ENCODE data around the gene ATR.

The ATR gene

DNA sequence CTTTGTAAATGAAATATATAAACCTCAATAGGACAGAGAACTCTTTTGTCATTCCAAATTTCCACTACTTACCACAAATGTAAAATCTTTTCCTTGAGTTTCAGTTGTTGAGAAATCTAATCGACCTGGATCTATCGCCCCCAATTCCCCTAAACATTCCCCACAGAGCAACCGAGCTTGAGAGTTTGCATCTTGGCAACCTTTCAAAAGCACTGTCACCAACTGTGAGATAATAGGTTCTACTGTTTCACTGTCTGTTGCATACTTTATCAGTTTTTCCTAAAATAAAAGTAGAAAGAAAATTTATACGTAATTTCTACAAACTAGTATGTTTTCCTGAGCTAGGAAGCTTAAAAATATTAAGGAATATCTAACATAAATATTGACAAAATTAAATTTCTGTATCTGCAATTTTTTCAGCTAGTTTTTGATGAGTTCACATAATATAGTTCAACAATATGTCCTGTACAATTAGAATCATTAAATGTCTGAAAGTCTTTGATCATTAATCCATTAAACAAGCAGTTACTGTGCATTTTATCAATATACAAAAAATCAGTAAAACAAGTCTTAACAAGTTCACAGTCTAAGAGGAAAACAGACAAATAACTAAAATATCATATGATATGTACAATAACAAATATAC, 54.5 kb downstream of the ATR start:
- Histone ChIP-seq H3K14ac (ENCODE audit: low read length) (no peak overlapping the region), H4K12ac (ENCODE audit: low read depth, low read length) (no peak overlapping the region), H3K4me1 (ENCODE audit: control insufficient read depth in 1 of 2, insufficient read depth in 2 of 2, low read length in 2 of 2) (no peaks in the 10 kb centered on the region), H2BK120ac (ENCODE audit: insufficient read depth, low read length, poor library complexity) (no peak overlapping the region), H4K91ac (ENCODE audit: low read depth, low read length) (no peak overlapping the region), H3K79me2 (ENCODE audit: control insufficient read depth, insufficient read depth, low read length, poor library complexity) (no peaks in the 10 kb centered on the region), H3K18ac (ENCODE audit: low read length) (no peak overlapping the region), H2BK5ac (ENCODE audit: low read depth, low read length, poor library complexity) (no peak overlapping the region), H3K4ac (ENCODE audit: low read depth, low read length) (no peak overlapping the region), H3K4me3 (ENCODE audit: low read depth, low read length) (no peak overlapping the region), H3K36me3 (ENCODE audit: control insufficient read depth in 1 of 2, insufficient read depth in 2 of 2, low read length in 2 of 2) (peaks cover 0 to 1% of the 10 kb centered on the region in 2 experiments), H2BK12ac (ENCODE audit: low read length) (no peak overlapping the region), H3K27me3 (ENCODE audit: insufficient read depth, low read length) (no peaks in the 10 kb centered on the region), H3K9ac (ENCODE audit: low read length) (no peak overlapping the region), H3K9me3 (ENCODE audit: insufficient read depth, low read depth, low read length) (no peaks in the 10 kb centered on the region), H3K27ac (ENCODE audit: low read depth, low read length) (no peak overlapping the region), H2AK5ac (ENCODE audit: low read length) (no peak overlapping the region), H3K79me1 (ENCODE audit: low read length) (no peaks in the 10 kb centered on the region), H4K8ac (ENCODE audit: low read depth, low read length) (no peak overlapping the region), H3K23ac (ENCODE audit: low read length) (no peak overlapping the region), H2AFZ (ENCODE audit: insufficient read depth, low read length, poor library complexity) (no peak overlapping the region), H3K4me2 (ENCODE audit: low read length) (no peak overlapping the region)
- no peak for DNase-seq
- WGBS (ENCODE audit: extremely low coverage, insufficient coverage, insufficient read length), result no CpG with 5 or more reads among the region's 4 CpGs

DNA sequence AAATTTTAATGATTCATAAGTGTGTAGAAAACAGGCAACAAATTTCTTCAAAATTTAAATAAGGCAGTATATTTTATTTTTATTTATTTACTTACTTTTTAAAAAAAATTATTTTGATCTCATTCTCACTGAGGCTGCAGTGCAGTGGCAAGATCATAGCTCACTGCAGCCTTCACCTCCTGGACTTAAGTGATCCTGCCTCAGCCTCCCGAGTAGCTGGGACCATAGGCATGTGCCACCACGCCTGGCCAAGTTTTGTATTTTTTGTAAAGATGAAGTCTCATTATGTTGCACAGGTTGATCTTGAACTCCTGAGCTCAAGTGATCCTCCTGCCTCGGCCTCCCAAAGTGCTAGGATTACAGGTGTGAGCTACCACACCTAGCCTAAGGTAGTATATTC, 69.5 kb downstream of the ATR start:
- WGBS (ENCODE audit: extremely low coverage, insufficient coverage, insufficient read length), result no CpG with 5 or more reads among the region's 3 CpGs
- H3K9ac ChIP-seq (ENCODE audit: low read length), result no peak overlapping the region
- H3K36me3 ChIP-seq (ENCODE audit: control insufficient read depth in 1 of 2, insufficient read depth in 2 of 2, low read length in 2 of 2), result peaks cover under 1 to 1% of the 10 kb centered on the region in 2 experiments

DNA sequence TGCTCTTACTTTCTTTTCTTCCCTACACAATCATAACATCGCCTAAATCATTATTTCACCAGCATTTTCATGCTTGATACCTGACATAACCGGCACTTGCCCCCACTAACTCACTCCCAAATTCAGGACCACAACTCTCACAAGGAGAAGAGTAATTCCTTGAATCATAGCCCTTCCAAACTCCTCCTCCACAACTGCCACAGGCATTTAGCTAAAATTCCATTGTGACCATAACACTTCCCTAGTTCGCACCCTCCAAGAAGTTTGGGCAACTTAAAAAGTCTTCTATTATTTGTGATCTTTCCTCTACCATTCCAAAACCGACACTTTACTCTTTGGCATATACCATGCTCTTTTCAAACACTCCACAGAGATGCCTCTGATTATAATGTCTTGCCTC, 71.3 kb downstream of the ATR start:
- 100% methylated on average over 1 of the region's 4 CpGs for WGBS (ENCODE audit: extremely low coverage, insufficient coverage, insufficient read length)
- Histone ChIP-seq H2BK12ac (ENCODE audit: low read length) (no peak overlapping the region), H4K12ac (ENCODE audit: low read depth, low read length) (no peak overlapping the region), H2BK5ac (ENCODE audit: low read depth, low read length, poor library complexity) (no peak overlapping the region), H3K4me3 (ENCODE audit: low read depth, low read length) (no peak overlapping the region), H3K79me2 (ENCODE audit: control insufficient read depth, insufficient read depth, low read length, poor library complexity) (no peaks in the 10 kb centered on the region), H3K4me1 (ENCODE audit: control insufficient read depth in 1 of 2, insufficient read depth in 2 of 2, low read length in 2 of 2) (no peaks in the 10 kb centered on the region), H3K23ac (ENCODE audit: low read length) (no peak overlapping the region), H3K27me3 (ENCODE audit: insufficient read depth, low read length) (no peaks in the 10 kb centered on the region), H3K9me3 (ENCODE audit: insufficient read depth, low read depth, low read length) (no peaks in the 10 kb centered on the region), H3K18ac (ENCODE audit: low read length) (no peak overlapping the region), H2BK120ac (ENCODE audit: insufficient read depth, low read length, poor library complexity) (no peak overlapping the region), H3K14ac (ENCODE audit: low read length) (no peak overlapping the region), H3K79me1 (ENCODE audit: low read length) (no peaks in the 10 kb centered on the region), H4K8ac (ENCODE audit: low read depth, low read length) (no peak overlapping the region), H2AFZ (ENCODE audit: insufficient read depth, low read length, poor library complexity) (no peak overlapping the region), H3K4me2 (ENCODE audit: low read length) (no peak overlapping the region), H4K91ac (ENCODE audit: low read depth, low read length) (no peak overlapping the region), H3K9ac (ENCODE audit: low read length) (no peak overlapping the region), H2AK5ac (ENCODE audit: low read length) (no peak overlapping the region), H3K36me3 (ENCODE audit: control insufficient read depth in 1 of 2, insufficient read depth in 2 of 2, low read length in 2 of 2) (peaks cover 0 to 1% of the 10 kb centered on the region in 2 experiments), H3K4ac (ENCODE audit: low read depth, low read length) (no peak overlapping the region), H3K27ac (ENCODE audit: low read depth, low read length) (no peak overlapping the region)
- DNase-seq, result no peak

More for the DNA sequence above, 69.5 kb downstream of the ATR start:
- no peaks in the 10 kb centered on the region for H3K4me1 ChIP-seq (ENCODE audit: control insufficient read depth in 1 of 2, insufficient read depth in 2 of 2, low read length in 2 of 2)
- no peaks in the 10 kb centered on the region for H3K79me2 ChIP-seq (ENCODE audit: control insufficient read depth, insufficient read depth, low read length, poor library complexity)
- no peak overlapping the region for H3K23ac ChIP-seq (ENCODE audit: low read length)
- H4K12ac ChIP-seq (ENCODE audit: low read depth, low read length), result no peak overlapping the region
- no peaks in the 10 kb centered on the region for H3K79me1 ChIP-seq (ENCODE audit: low read length)
- no peak overlapping the region for H3K4me3 ChIP-seq (ENCODE audit: low read depth, low read length)
- H3K27ac ChIP-seq (ENCODE audit: low read depth, low read length), result no peak overlapping the region
- no peak overlapping the region for H2BK120ac ChIP-seq (ENCODE audit: insufficient read depth, low read length, poor library complexity)
- H3K4ac ChIP-seq (ENCODE audit: low read depth, low read length), result no peak overlapping the region
- H2AFZ ChIP-seq (ENCODE audit: insufficient read depth, low read length, poor library complexity), result no peak overlapping the region
- H3K27me3 ChIP-seq (ENCODE audit: insufficient read depth, low read length), result no peaks in the 10 kb centered on the region
- no peak overlapping the region for H3K18ac ChIP-seq (ENCODE audit: low read length)
- H2AK5ac ChIP-seq (ENCODE audit: low read length), result no peak overlapping the region
- no peak overlapping the region for H4K91ac ChIP-seq (ENCODE audit: low read depth, low read length)
- no peak overlapping the region for H3K14ac ChIP-seq (ENCODE audit: low read length)
- DNase-seq, result no peak
- no peak overlapping the region for H2BK12ac ChIP-seq (ENCODE audit: low read length)
- H3K9me3 ChIP-seq (ENCODE audit: insufficient read depth, low read depth, low read length), result no peaks in the 10 kb centered on the region
- H2BK5ac ChIP-seq (ENCODE audit: low read depth, low read length, poor library complexity), result no peak overlapping the region
- no peak overlapping the region for H3K4me2 ChIP-seq (ENCODE audit: low read length)
- no peak overlapping the region for H4K8ac ChIP-seq (ENCODE audit: low read depth, low read length)

DNA sequence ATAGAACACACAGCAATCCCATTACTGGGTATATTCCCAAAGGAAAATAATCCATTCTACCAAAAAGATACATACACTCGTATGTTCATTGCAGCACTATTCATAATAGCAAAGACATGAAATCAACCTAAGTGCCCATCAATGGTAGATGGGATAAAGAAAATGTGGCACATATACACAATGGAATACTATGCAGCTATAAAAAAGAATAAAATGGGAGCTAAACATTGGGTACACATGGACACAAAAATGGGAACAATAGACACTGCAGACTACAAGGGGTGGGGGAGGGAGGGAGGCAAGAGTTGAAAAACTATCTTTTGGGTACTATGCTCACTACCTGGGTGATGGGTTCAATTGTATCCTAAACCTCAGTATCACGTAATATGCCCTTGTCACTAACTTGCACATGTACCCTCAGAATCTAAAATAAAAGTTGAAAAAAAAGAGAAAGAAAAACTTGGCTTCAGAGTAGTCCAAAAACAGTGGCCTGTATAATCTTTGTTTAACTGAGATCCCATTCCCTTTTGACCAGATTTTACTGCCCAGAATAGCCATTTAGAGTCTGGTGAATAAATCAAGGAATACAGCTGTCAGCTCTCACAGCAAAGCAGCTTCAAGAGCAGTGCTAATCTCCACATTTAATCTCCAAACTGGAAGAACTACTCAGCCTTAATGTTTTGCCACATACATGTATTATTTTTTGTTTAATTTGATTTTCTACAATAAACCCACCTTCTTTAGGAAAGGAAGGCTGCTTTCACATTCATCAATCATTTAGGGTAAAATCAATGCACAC, 76.1 kb downstream of the ATR start:
- Histone ChIP-seq H2AK5ac (ENCODE audit: low read length) (no peak overlapping the region), H2BK12ac (ENCODE audit: low read length) (no peak overlapping the region), H3K14ac (ENCODE audit: low read length) (no peak overlapping the region), H2BK5ac (ENCODE audit: low read depth, low read length, poor library complexity) (no peak overlapping the region), H3K18ac (ENCODE audit: low read length) (no peak overlapping the region), H3K36me3 (ENCODE audit: control insufficient read depth in 1 of 2, insufficient read depth in 2 of 2, low read length in 2 of 2) (no peaks in the 10 kb centered on the region), H3K4me2 (ENCODE audit: low read length) (no peak overlapping the region), H3K9me3 (ENCODE audit: insufficient read depth, low read depth, low read length) (no peaks in the 10 kb centered on the region), H3K4me3 (ENCODE audit: low read depth, low read length) (no peak overlapping the region), H3K79me2 (ENCODE audit: control insufficient read depth, insufficient read depth, low read length, poor library complexity) (no peaks in the 10 kb centered on the region), H3K4me1 (ENCODE audit: control insufficient read depth in 1 of 2, insufficient read depth in 2 of 2, low read length in 2 of 2) (no peaks in the 10 kb centered on the region), H4K91ac (ENCODE audit: low read depth, low read length) (no peak overlapping the region), H3K23ac (ENCODE audit: low read length) (no peak overlapping the region), H3K79me1 (ENCODE audit: low read length) (no peaks in the 10 kb centered on the region), H3K4ac (ENCODE audit: low read depth, low read length) (no peak overlapping the region), H3K27me3 (ENCODE audit: insufficient read depth, low read length) (no peaks in the 10 kb centered on the region), H3K9ac (ENCODE audit: low read length) (no peak overlapping the region), H4K12ac (ENCODE audit: low read depth, low read length) (no peak overlapping the region), H3K27ac (ENCODE audit: low read depth, low read length) (no peak overlapping the region), H2BK120ac (ENCODE audit: insufficient read depth, low read length, poor library complexity) (no peak overlapping the region), H4K8ac (ENCODE audit: low read depth, low read length) (no peak overlapping the region), H2AFZ (ENCODE audit: insufficient read depth, low read length, poor library complexity) (no peak overlapping the region)
- DNase-seq, result peak in 1 of 2 donors; percentile 8
- WGBS (ENCODE audit: extremely low coverage, insufficient coverage, insufficient read length), result no CpG with 5 or more reads among the region's 2 CpGs

Data from trophoblast cell (in vitro differentiated cells and primary cell).